GM12875 (cell line): ENCODE data around the gene DIP2B.
A peak's percentile ranks its signal among the peaks of the same experiment; 100 is the strongest.

Experiments used
- H3K4me3 ChIP-seq: one replicate; pipeline ENCODE4 v1.5.1; 2011; ENCODE audit warnings: low read depth, low read length, control low read depth
- TF ChIP-seq, protein P1 (sequence below): IDR thresholded peaks from 2 replicates; pipeline ENCODE4 v1.5.1; 2011; ENCODE audit warnings: low read depth, mild to moderate bottlenecking, control low read depth, inconsistent platforms, low read length, moderate library complexity, borderline replicate concordance; ENCODE audit not compliant: insufficient read depth

The DIP2B gene

DNA sequence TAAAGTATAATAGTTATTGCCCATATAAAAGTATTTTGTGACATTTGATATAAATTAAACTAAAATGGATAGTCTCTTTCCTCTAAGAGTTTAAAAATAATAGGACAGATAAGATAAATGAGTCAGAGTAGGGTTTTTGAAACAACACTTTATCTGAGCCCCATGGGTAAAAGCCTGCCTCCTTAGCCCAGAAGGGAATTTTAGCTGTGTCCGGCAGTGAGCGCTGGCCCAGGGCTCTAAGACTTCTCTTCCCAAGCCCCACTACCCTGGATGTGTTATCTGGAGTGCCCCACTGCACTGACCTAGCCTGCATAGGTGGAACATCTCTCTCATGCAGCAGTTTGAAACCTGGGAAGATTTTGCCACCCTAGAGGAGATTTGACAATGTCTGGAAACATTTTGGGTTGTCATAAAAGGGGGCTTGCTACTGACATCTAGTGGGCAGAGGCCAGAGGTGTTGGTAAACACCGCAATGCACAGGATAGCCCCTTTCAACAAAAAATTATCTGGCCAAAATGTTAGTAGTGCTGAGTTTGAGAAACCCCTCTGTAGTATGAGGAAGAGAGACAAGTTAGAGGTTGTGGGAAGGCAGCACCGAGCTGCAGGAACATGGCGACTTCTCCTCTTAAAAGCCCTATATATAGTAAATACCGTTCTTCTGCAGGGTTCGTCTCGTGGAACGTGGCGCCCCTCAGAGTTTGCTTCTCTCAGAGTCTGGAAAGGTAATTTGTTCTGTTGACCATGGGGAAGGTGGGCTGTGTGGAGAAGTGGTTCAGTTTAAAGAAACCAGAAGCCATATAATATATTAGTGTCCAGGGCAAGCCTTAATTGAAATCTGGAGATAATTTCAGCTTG lies 229.9 kb downstream of the DIP2B start:
- TF ChIP-seq, protein P1, sequence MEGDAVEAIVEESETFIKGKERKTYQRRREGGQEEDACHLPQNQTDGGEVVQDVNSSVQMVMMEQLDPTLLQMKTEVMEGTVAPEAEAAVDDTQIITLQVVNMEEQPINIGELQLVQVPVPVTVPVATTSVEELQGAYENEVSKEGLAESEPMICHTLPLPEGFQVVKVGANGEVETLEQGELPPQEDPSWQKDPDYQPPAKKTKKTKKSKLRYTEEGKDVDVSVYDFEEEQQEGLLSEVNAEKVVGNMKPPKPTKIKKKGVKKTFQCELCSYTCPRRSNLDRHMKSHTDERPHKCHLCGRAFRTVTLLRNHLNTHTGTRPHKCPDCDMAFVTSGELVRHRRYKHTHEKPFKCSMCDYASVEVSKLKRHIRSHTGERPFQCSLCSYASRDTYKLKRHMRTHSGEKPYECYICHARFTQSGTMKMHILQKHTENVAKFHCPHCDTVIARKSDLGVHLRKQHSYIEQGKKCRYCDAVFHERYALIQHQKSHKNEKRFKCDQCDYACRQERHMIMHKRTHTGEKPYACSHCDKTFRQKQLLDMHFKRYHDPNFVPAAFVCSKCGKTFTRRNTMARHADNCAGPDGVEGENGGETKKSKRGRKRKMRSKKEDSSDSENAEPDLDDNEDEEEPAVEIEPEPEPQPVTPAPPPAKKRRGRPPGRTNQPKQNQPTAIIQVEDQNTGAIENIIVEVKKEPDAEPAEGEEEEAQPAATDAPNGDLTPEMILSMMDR, result peak; percentile 62; the same call in 1 of the 2 replicates
- H3K4me3 ChIP-seq, result no peak overlapping the region

DNA sequence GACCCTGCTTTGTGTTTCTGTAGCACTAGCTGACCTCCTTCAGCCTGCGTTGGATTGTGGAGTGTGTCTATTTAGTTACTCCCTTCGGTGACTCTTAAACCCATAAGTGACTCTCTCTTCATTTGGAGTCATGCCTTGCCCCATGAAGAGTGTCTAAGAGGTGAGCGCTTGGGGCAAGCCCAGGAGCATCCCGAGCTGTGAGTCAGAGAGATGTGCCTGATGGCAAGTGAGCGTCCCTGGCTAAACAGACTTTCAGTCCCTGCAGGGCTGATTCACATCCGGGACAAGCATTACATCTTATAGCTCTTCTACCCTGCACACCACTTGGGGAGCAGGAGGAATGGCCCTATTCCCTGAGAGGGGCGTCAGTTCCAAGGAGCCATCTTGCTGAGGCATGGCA lies 234.8 kb downstream of the DIP2B start:
- TF ChIP-seq, protein P1, result no peak
- no peak overlapping the region for H3K4me3 ChIP-seq

DNA sequence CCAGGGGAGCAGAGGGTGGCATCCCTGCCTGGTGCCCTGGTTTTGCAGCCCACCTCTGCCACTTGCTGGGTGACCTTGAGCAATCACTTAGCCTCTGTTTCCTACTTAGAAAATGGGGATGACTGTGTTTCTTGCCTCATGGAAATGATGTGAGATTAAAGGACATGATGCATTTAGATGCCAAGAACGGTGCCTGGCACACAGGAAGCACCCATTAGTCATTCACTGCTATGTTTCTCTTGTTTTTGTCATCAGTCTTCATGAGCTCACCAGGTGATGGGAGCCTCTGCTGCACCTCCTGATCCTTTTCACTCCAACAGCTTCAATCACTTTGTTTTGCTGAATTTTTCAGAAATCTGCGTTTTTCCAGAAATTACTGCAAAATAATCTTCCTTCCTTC lies 235.5 kb downstream of the DIP2B start:
- TF ChIP-seq, protein P1, result no peak

DNA sequence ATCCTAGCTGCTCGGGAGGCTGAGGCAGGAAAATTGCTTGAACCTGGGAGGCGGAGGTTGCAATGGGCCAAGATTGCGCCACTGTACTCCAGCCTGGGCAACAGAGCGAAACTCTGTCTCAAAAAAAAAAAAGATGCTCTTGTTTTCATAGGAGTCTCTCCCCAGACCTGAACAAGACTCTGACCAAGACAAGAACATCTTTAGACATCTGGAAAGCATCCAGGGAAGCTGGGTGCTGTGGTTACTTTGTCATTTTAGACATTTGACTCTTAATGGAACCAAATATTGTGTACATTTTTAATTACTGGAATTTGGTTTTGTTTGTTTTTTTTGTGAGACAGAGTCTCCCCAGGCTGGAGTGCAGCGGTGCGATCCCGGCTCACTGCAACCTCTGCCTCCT lies 238.0 kb downstream of the DIP2B start:
- H3K4me3 ChIP-seq, result no peak overlapping the region
- TF ChIP-seq, protein P1, result no peak

More for the DNA sequence above, 235.5 kb downstream of the DIP2B start:
- no peak overlapping the region for H3K4me3 ChIP-seq

DNA sequence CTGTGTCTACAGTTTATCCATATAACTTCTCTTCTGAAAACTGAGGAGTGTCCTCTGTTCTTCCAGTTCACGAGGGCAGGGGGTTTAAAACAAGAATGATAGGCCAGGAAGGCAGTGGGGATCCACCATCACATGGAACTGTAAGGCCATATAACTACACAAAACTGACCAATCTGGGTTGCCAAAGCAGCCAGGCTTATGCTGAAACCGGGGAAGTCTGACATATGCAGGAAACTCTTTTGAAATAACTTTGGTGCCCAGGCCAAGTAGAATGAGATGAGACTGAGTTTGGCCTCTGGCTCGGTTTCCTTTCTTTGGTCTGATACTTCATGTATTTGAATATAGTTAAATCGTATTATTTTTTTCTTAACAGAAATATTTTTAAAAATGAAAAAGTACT lies 241.1 kb downstream of the DIP2B start:
- TF ChIP-seq, protein P1, result no peak
- no peak overlapping the region for H3K4me3 ChIP-seq

DNA sequence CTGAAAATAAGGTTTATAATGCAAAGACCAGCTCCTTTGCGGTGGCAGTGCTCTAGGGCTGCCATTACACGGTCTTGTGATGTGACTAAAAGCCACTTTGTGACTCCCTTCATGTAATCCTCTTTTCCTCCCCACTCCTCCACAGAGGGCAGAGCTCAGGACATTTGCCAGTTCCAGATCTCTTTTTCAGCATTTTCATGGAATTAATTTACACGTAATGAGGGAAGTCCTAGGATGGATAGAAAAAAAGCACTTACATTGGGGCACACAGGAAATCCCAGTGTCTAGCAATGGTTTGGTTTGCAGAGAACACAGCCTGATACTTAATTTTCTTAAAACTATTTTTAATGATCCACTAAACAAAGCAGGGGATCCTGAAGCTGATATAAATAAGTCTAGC lies 241.6 kb downstream of the DIP2B start:
- TF ChIP-seq, protein P1, result no peak
- no peak overlapping the region for H3K4me3 ChIP-seq

DNA sequence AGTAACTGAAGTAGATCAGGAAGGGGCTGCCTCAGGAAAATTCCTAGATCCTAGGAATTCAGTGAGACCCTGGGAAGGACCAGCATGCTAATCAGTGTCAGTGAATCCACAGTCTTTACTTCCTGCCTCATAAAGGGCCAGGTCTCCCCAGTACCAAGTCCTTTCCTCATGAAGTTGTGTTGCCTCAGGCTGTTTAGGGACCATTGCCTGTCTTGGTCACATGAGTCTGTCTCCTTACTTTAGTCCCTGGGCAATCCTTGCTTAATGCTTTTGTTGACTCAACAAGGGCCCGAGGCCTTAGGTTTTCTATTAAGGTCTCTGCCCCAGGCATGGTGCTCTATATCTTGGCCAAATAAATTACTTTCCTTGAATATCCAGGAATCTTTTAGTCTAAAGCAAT lies 243.0 kb downstream of the DIP2B start:
- TF ChIP-seq, protein P1, result no peak
- H3K4me3 ChIP-seq, result no peak overlapping the region
